Fibroblast of the aortic adventitia (primary cell): ENCODE results near the gene ZFAND2A. TPM values are rescaled to one million over a fixed set of nuclear protein-coding genes. Genes with fewer than 3 reads are reported as not detected.

Source experiments
- DNase-seq: peaks from one replicate; pipeline ENCODE4 v3.0.0-alpha.2; 2010; ENCODE audit warnings: low read depth
- H3K4me3 ChIP-seq: 2 replicates; pipeline ENCODE4 v1.5.1; 2011; ENCODE audit warnings: low read depth, mild to moderate bottlenecking, control low read depth, low read length, moderate library complexity
- total RNA-seq: library from RNA; depleted of rRNA; stranded (reverse); fragments of >200 nt; gene quantifications from 2 replicates; pipeline ENCODE4 v1.2.3, GENCODE V29; 2012; ENCODE audit warnings: low replicate concordance
- TF ChIP-seq, protein P1 (sequence below): IDR thresholded peaks from 2 replicates; pipeline ENCODE4 v1.5.1; 2011; ENCODE audit warnings: mild to moderate bottlenecking, low read length, control low read depth, inconsistent platforms; ENCODE audit not compliant: insufficient read depth

Gene ZFAND2A
- total RNA-seq, 1 donor = 14.6 TPM

DNA sequence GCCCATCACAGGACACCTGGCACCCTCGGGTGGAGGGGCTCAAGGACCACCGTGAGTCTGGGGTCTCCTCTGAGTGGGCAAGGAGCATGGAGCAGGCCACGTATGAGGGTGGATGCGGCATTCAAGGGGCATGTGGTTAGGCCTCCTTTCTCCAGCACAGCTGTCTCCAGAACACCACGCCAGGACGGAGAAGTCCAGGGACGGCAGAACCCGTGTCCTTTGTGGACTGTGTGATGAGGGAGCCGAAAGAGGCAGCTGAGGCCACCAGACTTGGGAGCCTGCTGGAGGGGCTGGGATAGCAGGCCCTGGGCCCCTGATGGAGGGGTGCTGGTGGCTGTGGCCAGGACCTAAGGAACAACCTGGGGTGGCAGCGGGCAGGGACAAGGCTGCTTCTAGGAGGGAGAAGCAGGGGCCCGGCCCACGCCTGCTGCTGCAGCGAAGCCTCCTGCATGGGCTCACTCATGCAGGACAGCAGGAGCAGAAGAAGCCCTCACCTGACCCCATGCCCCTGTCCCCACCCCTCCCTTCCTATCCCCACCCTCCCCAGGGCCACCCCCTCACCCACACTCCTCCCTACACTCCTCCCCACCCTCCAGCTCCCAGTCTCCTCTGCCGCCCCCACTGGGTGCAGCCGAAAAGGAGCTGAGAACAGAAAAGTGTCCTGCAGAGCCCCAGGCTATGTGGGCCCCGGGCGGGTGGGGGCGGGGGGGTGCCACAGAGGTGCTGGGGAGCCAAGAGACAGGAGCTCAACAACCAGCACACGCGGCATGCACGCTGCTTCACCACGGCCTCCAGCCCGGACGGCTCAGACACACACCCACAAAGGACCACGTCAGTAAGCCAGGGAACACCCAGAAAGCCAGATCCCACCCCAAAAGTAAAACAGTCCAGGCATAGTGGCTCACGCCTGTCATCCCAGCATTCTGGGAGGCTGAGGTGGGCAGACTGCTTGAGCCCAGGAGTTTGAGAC lies 29.7 kb downstream of the ZFAND2A start:
- TF ChIP-seq, protein P1, sequence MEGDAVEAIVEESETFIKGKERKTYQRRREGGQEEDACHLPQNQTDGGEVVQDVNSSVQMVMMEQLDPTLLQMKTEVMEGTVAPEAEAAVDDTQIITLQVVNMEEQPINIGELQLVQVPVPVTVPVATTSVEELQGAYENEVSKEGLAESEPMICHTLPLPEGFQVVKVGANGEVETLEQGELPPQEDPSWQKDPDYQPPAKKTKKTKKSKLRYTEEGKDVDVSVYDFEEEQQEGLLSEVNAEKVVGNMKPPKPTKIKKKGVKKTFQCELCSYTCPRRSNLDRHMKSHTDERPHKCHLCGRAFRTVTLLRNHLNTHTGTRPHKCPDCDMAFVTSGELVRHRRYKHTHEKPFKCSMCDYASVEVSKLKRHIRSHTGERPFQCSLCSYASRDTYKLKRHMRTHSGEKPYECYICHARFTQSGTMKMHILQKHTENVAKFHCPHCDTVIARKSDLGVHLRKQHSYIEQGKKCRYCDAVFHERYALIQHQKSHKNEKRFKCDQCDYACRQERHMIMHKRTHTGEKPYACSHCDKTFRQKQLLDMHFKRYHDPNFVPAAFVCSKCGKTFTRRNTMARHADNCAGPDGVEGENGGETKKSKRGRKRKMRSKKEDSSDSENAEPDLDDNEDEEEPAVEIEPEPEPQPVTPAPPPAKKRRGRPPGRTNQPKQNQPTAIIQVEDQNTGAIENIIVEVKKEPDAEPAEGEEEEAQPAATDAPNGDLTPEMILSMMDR = no peak
- no peak for DNase-seq

DNA sequence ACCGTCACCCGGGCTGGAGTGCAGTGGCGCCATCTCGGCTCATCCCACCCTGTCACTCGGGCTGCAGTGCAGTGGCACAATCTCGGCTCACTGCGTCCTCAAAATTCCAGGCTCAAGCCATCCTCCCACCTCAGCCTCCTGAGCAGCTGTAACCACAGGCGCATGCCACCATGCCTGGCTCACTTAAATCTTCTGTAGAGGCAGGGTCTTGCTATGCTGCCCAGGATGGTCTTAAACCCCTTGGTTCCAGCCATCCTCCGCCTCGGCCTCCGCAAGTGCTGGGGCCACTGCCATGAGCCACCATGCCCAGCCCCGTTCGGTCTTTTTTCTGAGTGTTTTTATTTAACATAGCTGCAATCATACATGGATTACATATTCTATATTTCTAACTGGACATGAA lies 30.6 kb downstream of the ZFAND2A start:
- TF ChIP-seq, protein P1 = no peak
- no peak for DNase-seq
- no peak overlapping the region for H3K4me3 ChIP-seq

More for the DNA sequence above, 29.7 kb downstream of the ZFAND2A start:
- no peak overlapping the region for H3K4me3 ChIP-seq

DNA sequence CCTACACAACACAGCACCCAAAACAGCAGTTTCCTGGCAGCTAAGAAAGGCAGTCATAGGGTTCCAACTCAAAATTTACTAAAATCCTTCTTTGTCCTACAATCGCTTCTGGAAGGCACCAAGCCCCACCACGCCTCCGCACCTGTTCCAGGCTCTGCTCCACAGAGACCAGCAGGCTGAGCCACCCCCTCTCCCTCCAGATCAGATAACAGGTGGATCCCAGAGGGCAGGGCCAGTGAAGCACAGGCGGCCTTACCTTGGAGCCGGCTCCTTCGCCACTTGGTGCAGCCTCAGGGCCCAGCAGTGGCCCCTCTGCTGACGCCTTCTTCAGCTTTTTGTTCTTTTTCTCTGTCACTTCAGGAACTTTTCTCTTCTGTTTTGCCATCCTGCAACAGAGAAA lies 33.0 kb downstream of the ZFAND2A start:
- no peak for DNase-seq
- TF ChIP-seq, protein P1 = no peak

DNA sequence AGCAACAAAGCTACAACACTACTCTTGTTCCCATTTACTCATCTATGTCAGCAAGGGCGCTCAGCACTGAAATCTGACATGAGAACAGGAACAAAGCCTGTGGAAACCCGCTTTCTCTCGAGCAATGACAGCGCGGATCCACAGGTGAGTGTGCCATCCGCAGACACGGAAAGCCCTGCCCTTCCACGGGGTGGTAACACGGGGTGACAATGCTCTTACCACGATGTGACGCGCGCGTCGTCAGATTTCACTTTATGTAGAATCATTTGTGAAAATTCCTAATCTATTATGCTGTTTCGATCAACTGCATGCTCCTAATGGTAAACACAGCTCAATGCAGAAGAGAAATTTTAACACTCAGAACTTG lies 34.4 kb downstream of the ZFAND2A start:
- H3K4me3 ChIP-seq = no peak overlapping the region
- TF ChIP-seq, protein P1 = no peak
- DNase-seq = no peak

More for the DNA sequence above, 33.0 kb downstream of the ZFAND2A start:
- H3K4me3 ChIP-seq = no peak overlapping the region

DNA sequence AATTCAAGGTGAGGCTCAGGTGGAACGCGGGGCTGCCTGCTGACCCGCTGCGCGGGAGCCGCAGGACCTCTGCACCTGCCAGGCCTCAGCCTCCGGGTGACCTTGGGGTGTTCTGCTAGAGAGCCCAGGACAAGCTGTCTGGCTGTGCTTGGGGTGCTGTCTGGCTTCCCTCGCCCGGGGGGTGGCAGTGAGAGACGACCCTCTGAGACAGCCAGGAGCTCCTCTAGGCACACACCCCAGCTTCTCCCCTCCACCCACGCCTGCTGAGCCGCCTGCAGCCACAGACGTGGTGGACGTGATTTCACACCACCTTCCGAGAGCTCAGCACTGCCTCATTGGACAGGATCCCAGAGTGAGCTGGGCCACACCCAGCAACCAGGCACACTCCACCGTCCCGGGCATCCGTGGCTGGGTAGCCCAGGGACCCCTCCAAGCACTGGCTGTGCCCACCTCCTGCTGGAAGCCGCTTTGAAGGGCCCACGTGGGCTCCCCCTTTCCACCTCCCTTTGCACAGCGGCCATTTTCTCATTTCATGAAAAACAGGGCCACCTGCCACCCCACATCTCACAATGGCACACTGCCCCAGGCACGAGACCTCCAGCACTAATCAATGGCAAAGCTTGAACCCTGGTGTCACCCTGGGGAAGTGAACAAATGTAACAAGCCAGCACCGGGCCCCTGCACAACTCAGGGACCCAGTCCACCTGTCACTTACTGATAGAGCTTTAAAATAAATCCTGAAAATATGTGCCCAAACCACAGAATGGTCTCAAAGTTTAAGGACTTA lies 35.0 kb downstream of the ZFAND2A start:
- peak; percentile 58 for DNase-seq
- TF ChIP-seq, protein P1 = no peak
- H3K4me3 ChIP-seq = peak overlapping the region; percentile 56

DNA sequence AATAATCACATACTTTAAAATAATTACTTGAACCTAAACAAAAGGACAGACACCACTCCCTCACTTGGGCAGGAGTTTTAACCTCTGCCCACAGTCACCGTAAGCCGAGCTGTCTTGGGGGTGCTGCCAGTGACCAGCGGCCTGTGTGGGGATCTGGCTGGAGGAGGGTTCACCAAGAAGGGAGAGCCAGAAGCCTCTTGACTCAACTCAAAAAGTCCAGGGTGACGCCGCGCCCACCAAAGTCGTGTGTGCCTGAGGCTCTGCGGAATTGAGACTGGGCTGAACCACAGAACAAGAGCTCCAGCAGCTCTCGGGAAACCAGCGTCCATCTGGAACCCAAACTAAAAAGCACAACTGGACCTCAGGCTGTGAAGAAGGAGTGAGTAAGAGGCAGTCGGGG lies 35.8 kb downstream of the ZFAND2A start:
- DNase-seq = no peak
- peak overlapping the region; percentile 59 for H3K4me3 ChIP-seq
- TF ChIP-seq, protein P1 = no peak
